22Rv1 (cell line): ENCODE data around the gene SLX4IP.

Source experiments
- H3K27ac ChIP-seq: fragments of 450-650 bp; 2 replicates; pipeline ENCODE4 v1.5.1; 2017
- CTCF ChIP-seq: fragments of 450-650 bp; IDR thresholded peaks from 2 replicates; pipeline ENCODE4 v1.5.1; 2017; ENCODE audit warnings: mild to moderate bottlenecking
- ZFX ChIP-seq: fragments of 450-650 bp; IDR thresholded peaks from 2 replicates; pipeline ENCODE4 v1.6.1; 2017; ENCODE audit warnings: antibody characterized with exemption, borderline replicate concordance

SLX4IP gene

GRCh38 chr20:10495173-10495572 lies 60.1 kb downstream of the SLX4IP start:
- H3K27ac ChIP-seq = no peak overlapping the region
- TF ChIP-seq CTCF = no peak
- no peak for TF ChIP-seq ZFX

DNA sequence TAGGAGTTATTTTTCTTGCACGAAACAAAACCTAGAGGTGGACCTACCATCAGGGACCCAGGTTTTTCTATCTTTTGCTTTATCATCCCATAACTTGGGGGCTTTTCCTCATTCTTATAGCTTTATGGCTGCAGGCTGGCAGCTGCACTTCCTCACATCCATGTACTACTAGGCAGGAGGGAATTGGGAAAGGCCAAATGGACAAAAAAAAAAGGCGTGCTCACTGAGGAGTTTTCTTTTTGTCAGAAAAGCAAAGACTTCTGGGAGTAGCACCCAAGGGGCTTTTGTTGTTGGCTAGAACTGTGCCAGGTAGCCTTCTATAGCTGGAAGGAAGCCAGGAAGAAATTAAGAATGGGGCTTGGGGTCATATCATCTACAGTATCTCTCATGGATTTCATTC lies 61.4 kb downstream of the SLX4IP start:
- TF ChIP-seq CTCF (no peak), ZFX (no peak)
- no peak overlapping the region for H3K27ac ChIP-seq

DNA sequence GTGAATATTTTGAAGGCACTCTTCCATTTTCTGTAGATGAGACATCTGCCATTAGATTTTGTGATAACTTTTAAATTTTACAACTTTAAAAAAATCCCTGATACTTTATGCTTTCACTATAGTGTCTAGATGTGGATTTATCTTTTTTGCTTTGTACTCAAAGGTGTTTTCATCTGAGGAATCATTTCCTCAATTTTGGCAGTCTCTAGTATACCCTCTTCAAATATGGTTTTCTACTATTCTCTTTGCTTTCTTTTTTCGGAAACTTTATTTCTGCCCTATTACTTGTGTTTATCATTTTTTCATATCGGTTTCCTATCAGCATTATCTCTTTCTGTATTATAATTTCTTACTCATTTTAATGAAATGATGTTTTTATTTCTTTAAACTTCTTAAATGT lies 62.2 kb downstream of the SLX4IP start:
- no peak overlapping the region for H3K27ac ChIP-seq
- no peak for TF ChIP-seq CTCF
- TF ChIP-seq ZFX = no peak

- TF ChIP-seq ZFX = no peak
- H3K27ac ChIP-seq = no peak overlapping the region
Observed at GRCh38 chr20:10497791-10498190, 62.7 kb downstream of the SLX4IP start.

DNA sequence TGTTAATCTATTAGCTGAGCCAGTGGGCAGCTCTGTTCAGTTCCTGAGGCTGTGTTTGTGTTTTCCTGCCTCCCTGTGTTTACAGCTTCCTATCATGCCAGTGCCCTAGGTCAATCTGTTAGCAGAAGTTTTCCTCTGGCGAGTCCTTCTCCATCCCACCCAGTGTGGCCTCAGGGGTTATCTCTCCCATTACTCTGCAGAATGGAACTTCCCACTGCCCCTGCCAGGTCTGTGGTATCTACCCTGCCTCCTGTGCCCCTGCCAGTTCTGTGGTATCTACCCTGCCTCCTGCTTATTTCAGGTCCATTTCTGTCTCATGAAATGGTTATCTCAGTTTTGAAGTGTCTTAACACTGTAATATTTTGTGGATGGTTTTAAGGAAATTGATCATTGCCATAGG lies 63.1 kb downstream of the SLX4IP start:
- TF ChIP-seq CTCF (no peak), ZFX (no peak)
- H3K27ac ChIP-seq = no peak overlapping the region

- no peak overlapping the region for H3K27ac ChIP-seq
- TF ChIP-seq CTCF (no peak), ZFX (no peak)
Observed at GRCh38 chr20:10501402-10501801, 66.3 kb downstream of the SLX4IP start.

DNA sequence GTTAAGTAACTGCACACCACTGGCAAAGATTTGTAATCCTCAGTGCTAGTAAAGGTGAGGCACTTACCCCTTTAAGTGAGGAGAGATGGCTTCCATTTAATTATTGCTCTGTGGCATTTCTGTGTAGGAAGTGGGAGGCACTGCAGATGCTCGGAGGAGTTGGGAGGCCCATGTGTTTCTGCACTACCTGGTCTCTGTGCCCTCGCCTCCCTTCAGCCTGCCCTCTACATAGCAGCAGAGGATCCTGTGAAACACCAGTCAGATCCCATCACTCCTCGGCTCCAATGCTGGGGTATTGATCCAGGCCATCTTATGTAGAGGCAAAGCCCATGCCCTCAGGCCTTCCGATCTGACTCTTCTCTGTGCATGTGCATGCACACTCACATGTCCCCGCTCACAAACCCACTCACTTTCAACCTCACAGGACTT lies 67.0 kb downstream of the SLX4IP start:
- H3K27ac ChIP-seq = no peak overlapping the region
- TF ChIP-seq CTCF (no peak), ZFX (no peak)

DNA sequence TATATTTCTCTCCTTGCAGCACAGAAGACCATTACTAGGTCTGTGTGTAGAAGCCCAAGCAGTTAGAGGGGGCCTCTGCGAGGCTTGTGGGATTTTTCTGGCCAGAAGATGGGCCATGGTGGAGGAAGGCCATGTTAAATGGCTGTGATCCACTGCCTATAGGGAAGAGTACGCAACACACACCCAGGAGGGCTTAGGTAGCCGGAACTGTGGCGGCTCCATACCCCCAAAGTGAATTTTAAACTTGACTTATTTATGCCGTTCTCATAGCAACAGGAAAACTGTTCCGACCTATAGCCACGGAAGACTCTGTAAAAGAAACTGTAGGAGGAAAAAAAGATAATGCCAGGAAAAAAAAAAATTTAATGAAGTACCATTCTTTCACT lies 69.5 kb downstream of the SLX4IP start:
- no peak for TF ChIP-seq ZFX
- no peak for TF ChIP-seq CTCF
- no peak overlapping the region for H3K27ac ChIP-seq
